Endodermal cell (in vitro differentiated cells): ENCODE measurements around the gene BANP. TPM values are rescaled to one million over a fixed set of nuclear protein-coding genes. Genes with fewer than 3 reads are reported as not detected.

Source experiments
- DNase-seq: peaks from one replicate; pipeline ENCODE4 v3.0.0-alpha.2; 2017
- H3K27ac ChIP-seq: 2 replicates; pipeline ENCODE4 v1.5.1; 2013; ENCODE audit warnings: mild to moderate bottlenecking, low read depth, low read length, moderate library complexity
- H3K27me3 ChIP-seq: 2 replicates; pipeline ENCODE4 v1.6.1; 2013; ENCODE audit warnings: mild to moderate bottlenecking, low read length, moderate library complexity; ENCODE audit not compliant: insufficient read depth, control insufficient read depth, poor library complexity, severe bottlenecking
- H3K36me3 ChIP-seq: 2 replicates; pipeline ENCODE4 v1.7.0; 2013; ENCODE audit warnings: mild to moderate bottlenecking, low read length, moderate library complexity; ENCODE audit not compliant: control insufficient read depth, insufficient read depth
- H3K4me1 ChIP-seq: one replicate; pipeline ENCODE4 v1.7.0; 2013; ENCODE audit warnings: low read length; ENCODE audit not compliant: control insufficient read depth, insufficient read depth
- H3K4me3 ChIP-seq: 2 replicates; pipeline ENCODE4 v1.5.1; 2013; ENCODE audit warnings: mild to moderate bottlenecking, low read length, moderate library complexity
- H3K9ac ChIP-seq: 2 replicates; pipeline ENCODE4 v1.6.1; 2013; ENCODE audit warnings: mild to moderate bottlenecking, low read length, moderate library complexity; ENCODE audit not compliant: poor library complexity, severe bottlenecking; ENCODE audit errors: extremely low read depth
- H3K9me3 ChIP-seq: 2 replicates; pipeline ENCODE4 v1.6.1; 2013; ENCODE audit warnings: mild to moderate bottlenecking, low read length, moderate library complexity; ENCODE audit not compliant: control insufficient read depth
- H3K27ac Mint-ChIP-seq: 2 replicates; pipeline ENCODE4 v1.8.0; 2020; ENCODE audit warnings: mixed read lengths
- H3K27me3 Mint-ChIP-seq: 2 replicates; pipeline ENCODE4 v1.8.0; 2021; ENCODE audit warnings: mild to moderate bottlenecking, mixed read lengths; ENCODE audit not compliant: insufficient read depth
- H3K36me3 Mint-ChIP-seq: 2 replicates; pipeline ENCODE4 v1.8.0; 2020; ENCODE audit warnings: low read depth, mixed read lengths
- H3K4me1 Mint-ChIP-seq: 2 replicates; pipeline ENCODE4 v1.8.0; 2020; ENCODE audit warnings: mixed read lengths
- H3K4me3 Mint-ChIP-seq: 2 replicates; pipeline ENCODE4 v1.8.0; 2020; ENCODE audit warnings: mild to moderate bottlenecking, moderate library complexity, mixed read lengths
- H3K9me3 Mint-ChIP-seq: 2 replicates; pipeline ENCODE4 v1.8.0; 2020; ENCODE audit warnings: mild to moderate bottlenecking, mixed read lengths
- WGBS, 2 experiments: methylation state at CpG; one replicate each; pipeline versions ENCODE4 v1.1.5 to v1.1.7; 2013; ENCODE audit warnings: missing lambda C conversion rate in 2 of 2, mixed read lengths in 1 of 2; ENCODE audit not compliant: insufficient coverage in 1 of 2, insufficient read length in 1 of 2; 5-methylcytosine and 5-hydroxymethylcytosine counted together
- total RNA-seq, 2 donors: library from RNA; stranded (reverse); fragmentation: NEBNext Ultra II Directional in 1 of 2; extraction: Animal tissue kit (Norgen Biotek cat#: 25700) in 1 of 2; gene quantifications; 2 replicates in 1 of 2; 3 replicates in 1 of 2; pipeline ENCODE4 v1.2.1, GENCODE V29; 2021
- TF ChIP-seq, protein P1 (sequence below): fragments of 200-600 bp; sonication (generic); conservative IDR thresholded peaks from 2 replicates; pipeline ENCODE4 v1.5.0; 2021; ENCODE audit warnings: antibody characterized with exemption, mild to moderate bottlenecking

Gene BANP
- total RNA-seq, 2 donors from 2014 or later, result 39.5 to 45.5 TPM

DNA sequence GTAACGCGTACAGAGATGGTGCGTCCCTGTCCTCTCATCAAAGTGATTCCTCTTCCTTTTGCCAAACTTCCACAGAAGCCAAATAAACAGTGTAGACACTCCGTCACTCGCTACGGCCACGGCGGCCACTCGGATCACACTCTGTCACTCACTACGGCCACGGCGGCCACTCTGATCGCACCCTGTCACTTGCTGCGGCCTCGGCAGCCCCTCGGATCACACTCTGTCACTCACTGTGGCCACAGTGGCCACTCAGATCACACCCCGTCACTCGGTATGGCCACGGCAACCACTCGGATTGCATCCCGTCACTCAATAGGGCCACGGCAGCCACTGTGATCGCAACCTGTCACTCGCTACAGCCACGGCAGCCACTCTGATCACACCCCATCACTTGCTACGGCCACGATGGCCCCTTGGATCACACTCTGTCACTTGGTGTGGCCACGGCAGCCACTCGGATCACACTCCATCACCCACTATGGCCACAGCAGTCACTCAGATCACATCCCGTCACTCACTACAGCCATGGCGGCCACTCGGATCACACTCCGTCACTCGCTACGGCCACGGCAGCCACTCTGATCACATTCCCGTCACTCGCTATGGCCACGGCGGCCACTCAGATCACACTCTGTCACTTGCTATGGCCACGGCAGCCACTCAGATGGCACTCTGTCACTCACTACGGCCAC lies 170.8 kb downstream of the BANP start:
- no peaks in the 10 kb centered on the region for H3K27me3 Mint-ChIP-seq
- no peaks in the 10 kb centered on the region for H3K36me3 Mint-ChIP-seq
- no peaks in the 10 kb centered on the region for H3K9me3 ChIP-seq
- no peak overlapping the region for H3K4me3 Mint-ChIP-seq
- no peaks in the 10 kb centered on the region for H3K36me3 ChIP-seq
- H3K27ac ChIP-seq, result no peak overlapping the region
- 93 to 94% methylated on average over 33 to 42 of the region's 42 CpGs for WGBS, 2 experiments
- no peaks in the 10 kb centered on the region for H3K27me3 ChIP-seq
- H3K27ac Mint-ChIP-seq, result no peak overlapping the region
- peaks cover 3% of the 10 kb centered on the region for H3K9me3 Mint-ChIP-seq
- H3K4me3 ChIP-seq, result no peak overlapping the region
- H3K4me1 Mint-ChIP-seq, result peaks cover 17% of the 10 kb centered on the region
- peaks cover 5% of the 10 kb centered on the region for H3K4me1 ChIP-seq
- DNase-seq, result no peak
- TF ChIP-seq, protein P1, sequence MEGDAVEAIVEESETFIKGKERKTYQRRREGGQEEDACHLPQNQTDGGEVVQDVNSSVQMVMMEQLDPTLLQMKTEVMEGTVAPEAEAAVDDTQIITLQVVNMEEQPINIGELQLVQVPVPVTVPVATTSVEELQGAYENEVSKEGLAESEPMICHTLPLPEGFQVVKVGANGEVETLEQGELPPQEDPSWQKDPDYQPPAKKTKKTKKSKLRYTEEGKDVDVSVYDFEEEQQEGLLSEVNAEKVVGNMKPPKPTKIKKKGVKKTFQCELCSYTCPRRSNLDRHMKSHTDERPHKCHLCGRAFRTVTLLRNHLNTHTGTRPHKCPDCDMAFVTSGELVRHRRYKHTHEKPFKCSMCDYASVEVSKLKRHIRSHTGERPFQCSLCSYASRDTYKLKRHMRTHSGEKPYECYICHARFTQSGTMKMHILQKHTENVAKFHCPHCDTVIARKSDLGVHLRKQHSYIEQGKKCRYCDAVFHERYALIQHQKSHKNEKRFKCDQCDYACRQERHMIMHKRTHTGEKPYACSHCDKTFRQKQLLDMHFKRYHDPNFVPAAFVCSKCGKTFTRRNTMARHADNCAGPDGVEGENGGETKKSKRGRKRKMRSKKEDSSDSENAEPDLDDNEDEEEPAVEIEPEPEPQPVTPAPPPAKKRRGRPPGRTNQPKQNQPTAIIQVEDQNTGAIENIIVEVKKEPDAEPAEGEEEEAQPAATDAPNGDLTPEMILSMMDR, result no peak
- H3K9ac ChIP-seq, result no peak overlapping the region

Other genes with a start within 250 kb of the BANP start
- 10 to 100 TPM; 52.8 to 58.8 TPM for gene KLHDC4, start 185.4 kb upstream of the BANP start, total RNA-seq
- gene SLC7A5, start 81.9 kb upstream of the BANP start, total RNA-seq, result 100 to 1,000 TPM; 374 to 588 TPM
- not detected for gene CA5A, start 14.9 kb upstream of the BANP start, total RNA-seq